Gastrocnemius medialis (tissue), 4 donors: ENCODE data around the gene NR3C2. TPM values are rescaled to one million over a fixed set of nuclear protein-coding genes. Genes with fewer than 3 reads are reported as not detected.

Experiments used
- ATAC-seq, 2 donors: fragments of 150-250 bp; one replicate each; pipeline ENCODE4 v1.9.1; 2016
- DNase-seq, 2 donors: peaks; one replicate each; pipeline ENCODE4 v3.0.0-alpha.2; 2019
- H3K27ac ChIP-seq, 4 donors: fragments of 200-600 bp; sonication (generic); 1 replicate in 1 of 4; 2 replicates in 3 of 4; pipeline ENCODE4 v1.5.1; 2016 to 2018; ENCODE audit warnings: mild to moderate bottlenecking in 2 of 4, moderate library complexity in 1 of 4
- H3K27me3 ChIP-seq, 3 donors: fragments of 200-600 bp; sonication (generic) in 2 of 3; 1 replicate in 1 of 3; 2 replicates in 2 of 3; pipeline versions ENCODE4 v1.5.1 to v1.6.0; 2016 to 2019; ENCODE audit warnings: mild to moderate bottlenecking in 1 of 3, moderate library complexity in 1 of 3
- H3K36me3 ChIP-seq, 2 donors: fragments of 200-600 bp; sonication (generic) in 1 of 2; one replicate each; pipeline ENCODE4 v1.5.1; 2017 to 2018
- H3K4me1 ChIP-seq, 2 donors: fragments of 200-600 bp; sonication (generic) in 1 of 2; one replicate each; pipeline ENCODE4 v1.5.1; 2016 to 2017; ENCODE audit warnings: mild to moderate bottlenecking in 2 of 2
- H3K4me3 ChIP-seq, 4 donors: fragments of 200-600 bp; sonication (generic) in 3 of 4; 1 replicate in 1 of 4; 2 replicates in 3 of 4; pipeline ENCODE4 v1.5.1; 2016 to 2019; ENCODE audit warnings: mild to moderate bottlenecking in 2 of 4
- H3K9me3 ChIP-seq, 3 donors: fragments of 200-600 bp; sonication (generic) in 2 of 3; 1 replicate in 1 of 3; 2 replicates in 2 of 3; pipeline ENCODE4 v1.5.1; 2016 to 2019
- POLR2A ChIP-seq, 2 donors: fragments of 450-650 bp; IDR thresholded peaks; one replicate each; pipeline ENCODE4 v1.6.1; 2017; ENCODE audit warnings: antibody characterized with exemption in 2 of 2, mild to moderate bottlenecking in 2 of 2, moderate library complexity in 2 of 2
- in situ Hi-C, 4 donors: fragments of 200-750 bp; cut with MboI; loops; one replicate each; pipeline versions ENCODE4 v1.15.0 to v1.8.0; 2017; ENCODE audit warnings: low sequenced_read_pairs in 4 of 4
- intact Hi-C: fragments of 100-400 bp; cut with DNase I; formaldehyde crosslinking; loops from one replicate; pipeline ENCODE4 v1.15.1; 2023; ENCODE audit warnings: low total_unique reads
- total RNA-seq, 4 donors: library from RNA; depleted of rRNA; stranded (reverse); fragments of >200 nt; gene quantifications; one replicate each; pipeline versions ENCODE4 v1.1.0 to v1.2.3, GENCODE V29; 2016
- TF ChIP-seq, protein P1 (sequence below), 5 experiments: fragments of 450-650 bp in 3 of 5; fragments of 200-600 bp in 2 of 5; sonication (generic) in 2 of 5; IDR thresholded peaks in 4 of 5; conservative IDR thresholded peaks in 1 of 5; 1 replicate in 4 of 5; 2 replicates in 1 of 5; pipeline ENCODE4 v1.5.1; 2016 to 2019; ENCODE audit warnings: antibody characterized with exemption in 5 of 5, mild to moderate bottlenecking in 3 of 5, moderate library complexity in 3 of 5

Gene NR3C2
- total RNA-seq, 4 donors from 2014 or later = 5.6 to 10.4 (median 8.1) TPM

DNA sequence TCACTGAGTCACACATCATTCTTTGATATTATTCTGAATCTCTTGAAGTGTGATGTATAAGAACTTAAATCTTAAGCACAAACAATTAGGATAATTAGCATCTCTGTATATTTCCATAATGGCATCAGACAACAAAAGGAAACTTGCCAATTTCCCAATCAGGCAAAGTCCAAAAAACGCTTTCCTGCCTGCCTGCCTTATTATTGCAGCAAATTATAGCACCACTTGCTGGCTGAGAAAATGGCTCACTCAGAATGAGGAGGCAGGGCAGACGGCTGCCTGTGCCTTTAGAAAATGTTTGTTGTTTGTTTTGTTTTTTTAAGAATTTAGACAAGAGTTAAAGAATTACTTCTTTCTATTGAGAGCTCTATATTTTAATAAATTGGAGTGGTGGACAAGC is 27.7 kb upstream of the NR3C2 start:
- in situ Hi-C loops = no loop called here
- Histone ChIP-seq H3K27me3 (no peaks in the 10 kb centered on the region), H3K4me3 (no peak overlapping the region), H3K4me1 (no peaks in the 10 kb centered on the region), H3K27ac (no peak overlapping the region), H3K9me3 (no peaks in the 10 kb centered on the region), H3K36me3 (no peaks in the 10 kb centered on the region)
- intact Hi-C loops = no loop called here
- DNase-seq (no peak), ATAC-seq (no peak)
- TF ChIP-seq POLR2A (IDR thresholded peaks at IDR 0.05) = no peak
- TF ChIP-seq, protein P1, sequence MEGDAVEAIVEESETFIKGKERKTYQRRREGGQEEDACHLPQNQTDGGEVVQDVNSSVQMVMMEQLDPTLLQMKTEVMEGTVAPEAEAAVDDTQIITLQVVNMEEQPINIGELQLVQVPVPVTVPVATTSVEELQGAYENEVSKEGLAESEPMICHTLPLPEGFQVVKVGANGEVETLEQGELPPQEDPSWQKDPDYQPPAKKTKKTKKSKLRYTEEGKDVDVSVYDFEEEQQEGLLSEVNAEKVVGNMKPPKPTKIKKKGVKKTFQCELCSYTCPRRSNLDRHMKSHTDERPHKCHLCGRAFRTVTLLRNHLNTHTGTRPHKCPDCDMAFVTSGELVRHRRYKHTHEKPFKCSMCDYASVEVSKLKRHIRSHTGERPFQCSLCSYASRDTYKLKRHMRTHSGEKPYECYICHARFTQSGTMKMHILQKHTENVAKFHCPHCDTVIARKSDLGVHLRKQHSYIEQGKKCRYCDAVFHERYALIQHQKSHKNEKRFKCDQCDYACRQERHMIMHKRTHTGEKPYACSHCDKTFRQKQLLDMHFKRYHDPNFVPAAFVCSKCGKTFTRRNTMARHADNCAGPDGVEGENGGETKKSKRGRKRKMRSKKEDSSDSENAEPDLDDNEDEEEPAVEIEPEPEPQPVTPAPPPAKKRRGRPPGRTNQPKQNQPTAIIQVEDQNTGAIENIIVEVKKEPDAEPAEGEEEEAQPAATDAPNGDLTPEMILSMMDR (IDR thresholded peaks at IDR 0.05 in 4 of 5, conservative IDR thresholded peaks at IDR 0.05 in 1 of 5) = no peak

DNA sequence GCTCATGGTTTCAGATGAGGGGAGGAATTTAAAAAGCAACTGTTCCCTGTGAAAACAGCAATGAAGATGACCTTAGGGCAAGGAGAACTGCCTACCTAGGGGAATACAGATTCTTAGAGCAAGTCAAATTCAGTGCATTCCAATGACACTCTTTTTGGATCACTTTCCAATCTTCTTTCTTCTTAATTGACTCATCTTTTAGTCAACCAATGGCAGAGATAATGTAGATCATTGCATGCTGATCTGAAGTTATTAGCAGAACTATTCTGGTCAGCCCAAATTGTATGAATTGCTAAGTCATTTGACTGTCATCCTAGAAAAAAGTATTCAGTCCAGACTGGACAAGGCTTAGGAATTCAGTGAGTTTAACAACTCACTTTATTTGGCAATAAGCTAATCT is 12.6 kb upstream of the NR3C2 start:
- Histone ChIP-seq H3K4me1 (peaks cover 0 to under 1% of the 10 kb centered on the region in 2 donors), H3K9me3 (no peaks in the 10 kb centered on the region), H3K4me3 (no peak overlapping the region), H3K27me3 (no peaks in the 10 kb centered on the region), H3K36me3 (no peaks in the 10 kb centered on the region), H3K27ac (no peak overlapping the region)
- DNase-seq (no peak), ATAC-seq (no peak)
- in situ Hi-C loops = no loop called here
- TF ChIP-seq, protein P1 (IDR thresholded peaks at IDR 0.05 in 4 of 5, conservative IDR thresholded peaks at IDR 0.05 in 1 of 5) = no peak
- TF ChIP-seq POLR2A (IDR thresholded peaks at IDR 0.05) = no peak
- intact Hi-C loops = no loop called here

DNA sequence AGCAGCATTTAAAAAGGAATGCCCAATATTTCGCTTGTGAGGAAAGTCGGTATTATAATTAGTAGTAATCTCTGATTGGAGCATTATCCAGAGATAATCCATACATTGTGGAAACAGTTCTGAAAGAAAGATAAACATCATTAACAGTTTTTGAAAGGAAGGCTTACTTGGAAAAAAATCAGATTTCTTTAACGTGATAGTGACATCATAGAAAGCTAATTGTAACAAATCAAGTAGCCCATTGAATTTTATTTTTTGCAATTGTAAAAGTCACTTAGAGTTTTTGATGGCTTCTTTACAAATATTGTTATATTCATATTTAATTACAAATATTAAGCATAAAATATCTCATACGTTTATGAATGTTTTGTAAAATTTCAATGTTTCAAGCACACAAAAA is 11.6 kb upstream of the NR3C2 start:
- H3K4me3 ChIP-seq = no peak overlapping the region
- no peak for DNase-seq
- H3K27me3 ChIP-seq = no peaks in the 10 kb centered on the region
- in situ Hi-C loops (no loop called here), intact Hi-C loops (no loop called here)
- no peaks in the 10 kb centered on the region for H3K9me3 ChIP-seq
- no peaks in the 10 kb centered on the region for H3K36me3 ChIP-seq
- H3K4me1 ChIP-seq = peaks cover 8 to 11% of the 10 kb centered on the region in 2 donors
- ATAC-seq = no peak
- H3K27ac ChIP-seq = no peak overlapping the region
- no peak for TF ChIP-seq POLR2A (IDR thresholded peaks at IDR 0.05)
- TF ChIP-seq, protein P1 (IDR thresholded peaks at IDR 0.05 in 4 of 5, conservative IDR thresholded peaks at IDR 0.05 in 1 of 5) = no peak

DNA sequence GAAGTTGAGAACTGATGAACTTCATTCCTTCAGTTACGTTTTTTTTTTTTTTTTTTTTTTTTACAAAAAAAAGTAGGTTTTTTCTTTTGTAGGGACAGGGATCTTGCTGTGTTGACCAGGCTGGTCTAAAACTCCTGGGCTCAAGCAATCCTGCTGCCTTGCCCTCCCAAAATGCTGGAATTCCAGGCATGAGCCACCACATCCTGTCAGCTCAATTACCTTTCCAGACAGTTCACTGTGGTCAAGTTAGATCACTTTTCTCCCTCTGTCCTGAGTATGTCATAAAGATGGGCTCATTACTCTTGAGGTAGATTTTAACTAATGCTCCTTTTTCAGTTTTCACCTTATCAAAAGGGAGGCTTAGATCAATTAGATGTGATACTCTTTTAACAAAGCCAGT is 10.8 kb upstream of the NR3C2 start:
- Histone ChIP-seq H3K4me3 (no peak overlapping the region), H3K36me3 (no peaks in the 10 kb centered on the region), H3K27ac (no peak overlapping the region), H3K9me3 (no peaks in the 10 kb centered on the region), H3K27me3 (no peaks in the 10 kb centered on the region), H3K4me1 (peaks cover 9 to 19% of the 10 kb centered on the region in 2 donors)
- intact Hi-C loops = no loop called here
- in situ Hi-C loops = no loop called here
- DNase-seq = no peak
- TF ChIP-seq, protein P1 (IDR thresholded peaks at IDR 0.05 in 4 of 5, conservative IDR thresholded peaks at IDR 0.05 in 1 of 5) = no peak
- no peak for TF ChIP-seq POLR2A (IDR thresholded peaks at IDR 0.05)
- no peak for ATAC-seq

DNA sequence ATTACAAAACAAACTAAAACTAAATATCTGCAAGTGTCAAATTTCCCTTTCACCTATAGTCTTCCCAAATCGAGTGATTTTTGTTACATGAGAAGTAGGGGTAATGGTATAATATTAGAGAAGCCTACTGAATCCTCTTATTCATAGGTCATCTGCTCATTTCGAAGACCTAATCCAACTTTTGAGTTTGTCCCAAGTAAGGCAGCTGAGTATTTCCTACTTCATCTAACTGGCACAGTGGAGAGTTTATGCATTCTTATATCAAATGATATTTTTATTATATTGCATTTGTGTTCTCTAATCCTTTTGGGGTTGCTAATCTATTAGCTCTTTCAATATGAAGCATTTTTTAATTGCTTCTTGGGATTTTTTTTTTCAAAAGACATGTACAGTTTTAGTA is 7.7 kb upstream of the NR3C2 start:
- intact Hi-C loops = loop anchor here (10.0 kb wide), 3 partner anchors 135 to 395 kb away; no protein-coding TSS in a partner anchor
- H3K36me3 ChIP-seq = no peaks in the 10 kb centered on the region

More for the DNA sequence above, 7.7 kb upstream of the NR3C2 start:
- ATAC-seq (no peak), DNase-seq (no peak)
- H3K27ac ChIP-seq = no peak overlapping the region
- TF ChIP-seq, protein P1 (IDR thresholded peaks at IDR 0.05 in 4 of 5, conservative IDR thresholded peaks at IDR 0.05 in 1 of 5) = no peak
- no peak for TF ChIP-seq POLR2A (IDR thresholded peaks at IDR 0.05)
- no peaks in the 10 kb centered on the region for H3K9me3 ChIP-seq
- H3K4me3 ChIP-seq = no peak overlapping the region
- in situ Hi-C loops = loop anchor here in 1 of 4 donors (25.0 kb wide), 1 partner anchor 87 kb away; no protein-coding TSS in a partner anchor
- peaks cover 19 to 22% of the 10 kb centered on the region in 2 donors for H3K4me1 ChIP-seq
- H3K27me3 ChIP-seq = no peaks in the 10 kb centered on the region
